SK-N-SH treated with all-trans-retinoic acid at 6 μM for 48 hours (cell line): Measurements from ENCODE around the gene PARP14.

Experiments
- ATAC-seq: fragments of 200-7000 bp; cut with Tn5 transposase; 3 replicates; pipeline ENCODE4 v1.9.1; 2020; ENCODE audit warnings: mild to moderate bottlenecking, moderate library complexity
- ARNTL ChIP-seq: fragments of 450-650 bp; formaldehyde crosslinking; IDR thresholded peaks from 2 replicates; pipeline ENCODE4 v1.5.0; 2020; ENCODE audit warnings: low read depth, mild to moderate bottlenecking, moderate library complexity, borderline replicate concordance
- BACH2 ChIP-seq: fragments of 250-450 bp; sonication (Bioruptor Pico); IDR thresholded peaks from 2 replicates; pipeline ENCODE4 v1.9.0; 2021; ENCODE audit warnings: mild to moderate bottlenecking, borderline replicate concordance
- CREB5 ChIP-seq: fragments of 250-450 bp; sonication (Bioruptor Pico); IDR thresholded peaks from 2 replicates; pipeline ENCODE4 v1.5.1; 2020; ENCODE audit warnings: low read depth, mild to moderate bottlenecking, moderate library complexity
- CSDC2 ChIP-seq: fragments of 250-450 bp; sonication (Bioruptor Pico); IDR thresholded peaks from 2 replicates; pipeline ENCODE4 v1.5.0; 2020; ENCODE audit warnings: mild to moderate bottlenecking, moderate library complexity
- ESRRG ChIP-seq: fragments of 250-450 bp; sonication (Bioruptor Pico); IDR thresholded peaks from 2 replicates; pipeline ENCODE4 v1.6.1; 2021; ENCODE audit warnings: mild to moderate bottlenecking
- GLIS3 ChIP-seq: fragments of 250-450 bp; sonication (Bioruptor Pico); IDR thresholded peaks from 2 replicates; pipeline ENCODE4 v1.5.0; 2020; ENCODE audit warnings: mild to moderate bottlenecking, moderate library complexity
- ISL1 ChIP-seq: fragments of 250-450 bp; sonication (Bioruptor Pico); IDR thresholded peaks from 2 replicates; pipeline ENCODE4 v2.1.2; 2022; ENCODE audit warnings: mild to moderate bottlenecking, moderate library complexity
- OSR1 ChIP-seq: fragments of 250-450 bp; sonication (Bioruptor Pico); IDR thresholded peaks from 2 replicates; pipeline ENCODE4 v1.8.0; 2022; ENCODE audit warnings: moderate library complexity, mild to moderate bottlenecking, inconsistent platforms
- PATZ1 ChIP-seq: fragments of 250-450 bp; sonication (Bioruptor Pico); IDR thresholded peaks from 2 replicates; pipeline ENCODE4 v1.8.0; 2020; ENCODE audit warnings: mild to moderate bottlenecking, moderate library complexity, borderline replicate concordance
- POU6F1 ChIP-seq: fragments of 250-450 bp; sonication (Bioruptor Pico); IDR thresholded peaks from 2 replicates; pipeline ENCODE4 v1.8.0; 2021; ENCODE audit warnings: low read depth, mild to moderate bottlenecking, moderate library complexity, borderline replicate concordance
- TCF4 ChIP-seq: fragments of 250-450 bp; sonication (Bioruptor Pico); IDR thresholded peaks from 2 replicates; pipeline ENCODE4 v1.8.0; 2021; ENCODE audit warnings: mild to moderate bottlenecking, moderate library complexity, borderline replicate concordance
- TOX ChIP-seq: fragments of 250-450 bp; sonication (Bioruptor Pico); IDR thresholded peaks from 2 replicates; pipeline ENCODE4 v1.8.0; 2021; ENCODE audit warnings: mild to moderate bottlenecking, moderate library complexity, borderline replicate concordance
- TSHZ2 ChIP-seq: fragments of 250-450 bp; sonication (Bioruptor Pico); IDR thresholded peaks from 2 replicates; pipeline ENCODE4 v1.5.0; 2020; ENCODE audit warnings: mild to moderate bottlenecking, moderate library complexity
- ZC3H10 ChIP-seq: fragments of 250-450 bp; sonication (Bioruptor Pico); IDR thresholded peaks from 2 replicates; pipeline ENCODE4 v1.5.1; 2021; ENCODE audit warnings: mild to moderate bottlenecking, moderate library complexity
- ZFP30 ChIP-seq: fragments of 450-650 bp; formaldehyde crosslinking; IDR thresholded peaks from 2 replicates; pipeline ENCODE4 v1.5.0; 2022; ENCODE audit warnings: mild to moderate bottlenecking, moderate library complexity
- ZNF565 ChIP-seq: fragments of 450-650 bp; formaldehyde crosslinking; conservative IDR thresholded peaks from 2 replicates; pipeline ENCODE4 v1.5.0; 2020; ENCODE audit warnings: low read depth, mild to moderate bottlenecking, moderate library complexity
- ZNF70 ChIP-seq: fragments of 450-650 bp; formaldehyde crosslinking; IDR thresholded peaks from 2 replicates; pipeline ENCODE4 v1.5.0; 2020; ENCODE audit warnings: mild to moderate bottlenecking, moderate library complexity
- ZNF8 ChIP-seq: fragments of 450-650 bp; formaldehyde crosslinking; IDR thresholded peaks from 2 replicates; pipeline ENCODE4 v1.5.0; 2020; ENCODE audit warnings: mild to moderate bottlenecking, moderate library complexity

The PARP14 gene

GRCh38 chr3:122671553-122671952, 9.1 kb upstream of the PARP14 start:
- ATAC-seq: no peak
- TF ChIP-seq ZNF565 (CRISPR knock-in tag): no peak

- no peak for TF ChIP-seq OSR1
- no peak for TF ChIP-seq ZFP30 (CRISPR knock-in tag)
- ATAC-seq: no peak
These were observed 6.3 kb upstream of the PARP14 start for GRCh38 chr3:122674339-122674738.

GRCh38 chr3:122676759-122677158, 3.9 kb upstream of the PARP14 start:
- no peak for TF ChIP-seq ARNTL (CRISPR knock-in tag)
- TF ChIP-seq TOX (CRISPR knock-in tag): peak; percentile 29; the same call in 1 of the 2 replicates
- TF ChIP-seq PATZ1: no peak; the same call in 1 of the 2 replicates
- TF ChIP-seq TSHZ2 (CRISPR knock-in tag): peak; percentile 62; the same call in 1 of the 2 replicates
- TF ChIP-seq ISL1 (CRISPR knock-in tag): peak; percentile 87
- TF ChIP-seq GLIS3 (CRISPR knock-in tag): no peak
- TF ChIP-seq ZNF70 (CRISPR knock-in tag): no peak
- 0 out of 2 replicates have a peak, but pooled peaks have one; percentile 16 for TF ChIP-seq POU6F1 (CRISPR knock-in tag)
- TF ChIP-seq CSDC2 (CRISPR knock-in tag): no peak
- 0 out of 2 replicates have a peak, but pooled peaks have one; percentile 26 for TF ChIP-seq CREB5 (CRISPR knock-in tag)
- TF ChIP-seq OSR1: no peak
- no peak; the same call in 1 of the 2 replicates for TF ChIP-seq TCF4 (CRISPR knock-in tag)
- no peak for TF ChIP-seq BACH2 (CRISPR knock-in tag)
- TF ChIP-seq ESRRG (CRISPR knock-in tag): no peak
- TF ChIP-seq ZNF565 (CRISPR knock-in tag): no peak
- no peak for TF ChIP-seq ZNF8 (CRISPR knock-in tag)
- TF ChIP-seq ZC3H10 (CRISPR knock-in tag): peak; percentile 79; the same call in 1 of the 2 replicates
- no peak; the same call in 2 of the 3 replicates for ATAC-seq

- 0 out of 2 replicates have a peak, but pooled peaks have one; percentile 5 for TF ChIP-seq TSHZ2 (CRISPR knock-in tag)
- TF ChIP-seq PATZ1: no peak
- TF ChIP-seq, all 23 proteins: peak for 1
- no peak for ATAC-seq
These were observed 3.4 kb upstream of the PARP14 start for GRCh38 chr3:122677216-122677615.
